Stimulated activated CD8-positive, alpha-beta memory T cell treated with anti-CD3 and anti-CD28 coated beads, Interleukin-15, amount 100 ng/mL, for 24 hours (primary cell): ENCODE results near the gene PIK3CD.
"Not testable (repeated sequence)": the region's sequence is repeated elsewhere in the genome, so short reads cannot be mapped to it uniquely, and the experiment has no call there.

Experiments
- DNase-seq: peaks from one replicate; pipeline ENCODE4 v3.0.0-alpha.2; 2020; ENCODE audit warnings: low read depth

The PIK3CD gene

GRCh38 chr1:9689971-9690381 is 38.4 kb downstream of the PIK3CD start:
- no peak for DNase-seq

- no peak for DNase-seq
These were observed 39.0 kb downstream of the PIK3CD start for GRCh38 chr1:9690440-9691107.

GRCh38 chr1:9691108-9691445 is 39.5 kb downstream of the PIK3CD start:
- DNase-seq: no peak

GRCh38 chr1:9691691-9692090 is 40.2 kb downstream of the PIK3CD start:
- no peak for DNase-seq

- no peak for DNase-seq
These were observed 45.3 kb downstream of the PIK3CD start for GRCh38 chr1:9696793-9697192.

GRCh38 chr1:9699361-9699760 is 47.8 kb downstream of the PIK3CD start:
- no peak for DNase-seq

- DNase-seq: no peak
These were observed 48.8 kb downstream of the PIK3CD start for GRCh38 chr1:9700340-9700739.

GRCh38 chr1:9701665-9702064 is 50.1 kb downstream of the PIK3CD start:
- DNase-seq: no peak

- DNase-seq: no peak
These were observed 51.6 kb downstream of the PIK3CD start for GRCh38 chr1:9703165-9703509.

- DNase-seq: no peak
These were observed 52.1 kb downstream of the PIK3CD start for GRCh38 chr1:9703681-9704080.

GRCh38 chr1:9705337-9706093 is 54.0 kb downstream of the PIK3CD start:
- DNase-seq: no peak

- DNase-seq: no peak
These were observed 54.6 kb downstream of the PIK3CD start for GRCh38 chr1:9706178-9706577.

- DNase-seq: no peak
These were observed 58.5 kb downstream of the PIK3CD start for GRCh38 chr1:9710037-9710436.

- no peak for DNase-seq
These were observed 60.0 kb downstream of the PIK3CD start for GRCh38 chr1:9711466-9712020.

GRCh38 chr1:9712767-9713166 is 61.2 kb downstream of the PIK3CD start:
- not testable (repeated sequence) for DNase-seq

- no peak for DNase-seq
These were observed 62.8 kb downstream of the PIK3CD start for GRCh38 chr1:9714257-9714718.

GRCh38 chr1:9715536-9716226 is 64.2 kb downstream of the PIK3CD start:
- DNase-seq: no peak

- DNase-seq: no peak
These were observed 65.1 kb downstream of the PIK3CD start for GRCh38 chr1:9716404-9717192.

- DNase-seq: peak; percentile 50
These were observed 65.9 kb downstream of the PIK3CD start for GRCh38 chr1:9717193-9718005.

- DNase-seq: no peak
These were observed 66.6 kb downstream of the PIK3CD start for GRCh38 chr1:9718006-9718680.
